ENCODE data around the gene ZNF853. TPM values are rescaled to one million over a fixed set of nuclear protein-coding genes. Genes with fewer than 3 reads are reported as not detected.
"Not testable (repeated sequence)": the region's sequence is repeated elsewhere in the genome, so short reads cannot be mapped to it uniquely, and the experiment has no call there.

ZNF853 gene
- total RNA-seq, 1 donor from 2014 or later: 4.8 TPM

DNA sequence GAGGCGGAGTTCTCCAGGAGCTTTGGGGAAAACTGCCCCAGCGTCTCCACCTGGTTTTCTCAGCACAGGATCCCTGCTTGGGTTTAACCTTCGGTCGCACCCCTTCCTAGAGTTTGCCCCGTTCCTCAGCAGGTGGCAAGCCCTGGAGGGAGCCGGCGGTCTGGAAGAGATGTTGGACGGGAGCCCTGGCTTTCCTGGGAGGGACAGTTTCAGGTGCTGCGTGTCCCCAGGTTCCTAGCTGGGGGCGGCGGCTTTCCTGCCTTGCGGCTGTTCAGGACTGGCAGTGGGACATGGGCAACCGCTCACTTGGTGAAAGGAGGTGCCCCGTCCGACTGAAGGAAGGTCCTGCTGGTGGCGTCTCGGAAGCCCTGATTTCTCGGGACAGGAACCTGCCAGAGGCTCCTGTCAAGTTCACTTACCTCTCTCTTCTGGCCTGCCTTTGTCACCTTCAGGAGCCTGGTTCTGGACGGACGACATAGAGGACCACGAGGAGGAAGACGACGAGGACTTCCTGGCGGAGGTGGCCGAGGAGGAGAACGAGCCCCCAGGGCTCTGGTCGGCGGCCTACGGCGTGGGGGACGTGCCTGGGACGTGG is 36.5 kb downstream of the ZNF853 start:
- no peak for DNase-seq (ENCODE audit: low read depth in 2 of 2)

- DNase-seq (ENCODE audit: low read depth in 2 of 2): no peak
These were observed 37.1 kb downstream of the ZNF853 start for GRCh38 chr7:6652446-6653011.

DNA sequence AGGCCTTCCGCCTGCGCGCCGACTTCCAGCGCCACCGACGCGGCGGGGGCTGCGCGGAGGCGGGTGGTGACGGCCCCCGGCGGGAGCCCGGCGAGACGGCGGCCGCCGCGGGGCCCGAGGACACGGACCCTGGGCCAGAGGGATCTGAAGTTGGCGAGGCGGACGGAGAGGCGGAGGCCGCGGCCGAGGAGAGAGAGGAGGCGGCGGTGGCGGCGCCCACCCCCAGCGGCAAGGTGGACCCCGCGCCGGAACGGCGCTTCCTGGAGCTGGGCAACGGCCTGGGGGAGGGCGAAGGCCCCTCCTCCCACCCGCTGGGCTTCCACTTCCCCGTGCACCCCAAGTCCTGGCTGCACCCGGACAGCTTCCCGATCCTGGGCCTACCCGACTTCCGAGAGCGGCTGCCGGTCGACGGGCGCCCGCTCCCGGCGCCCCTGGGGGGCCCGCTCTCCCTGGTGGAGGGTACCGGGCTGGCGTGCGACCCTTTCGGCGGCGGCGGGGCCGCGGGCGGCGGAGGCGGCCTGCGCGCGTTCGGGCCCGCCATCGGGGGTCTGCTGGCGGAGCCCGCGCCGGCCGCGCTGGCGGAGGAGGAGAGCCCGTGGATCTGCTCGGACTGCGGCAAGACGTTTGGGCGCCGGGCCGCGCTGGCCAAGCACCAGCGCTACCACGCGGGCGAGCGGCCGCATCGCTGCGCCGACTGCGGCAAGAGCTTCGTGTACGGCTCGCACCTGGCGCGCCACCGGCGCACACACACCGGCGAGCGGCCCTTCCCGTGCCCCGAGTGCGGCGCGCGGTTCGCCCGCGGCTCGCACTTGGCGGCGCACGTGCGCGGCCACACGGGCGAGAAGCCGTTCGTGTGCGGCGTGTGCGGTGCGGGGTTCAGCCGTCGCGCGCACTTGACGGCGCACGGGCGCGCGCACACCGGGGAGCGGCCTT is 37.9 kb downstream of the ZNF853 start:
- DNase-seq (ENCODE audit: low read depth in 2 of 2): no peak

DNA sequence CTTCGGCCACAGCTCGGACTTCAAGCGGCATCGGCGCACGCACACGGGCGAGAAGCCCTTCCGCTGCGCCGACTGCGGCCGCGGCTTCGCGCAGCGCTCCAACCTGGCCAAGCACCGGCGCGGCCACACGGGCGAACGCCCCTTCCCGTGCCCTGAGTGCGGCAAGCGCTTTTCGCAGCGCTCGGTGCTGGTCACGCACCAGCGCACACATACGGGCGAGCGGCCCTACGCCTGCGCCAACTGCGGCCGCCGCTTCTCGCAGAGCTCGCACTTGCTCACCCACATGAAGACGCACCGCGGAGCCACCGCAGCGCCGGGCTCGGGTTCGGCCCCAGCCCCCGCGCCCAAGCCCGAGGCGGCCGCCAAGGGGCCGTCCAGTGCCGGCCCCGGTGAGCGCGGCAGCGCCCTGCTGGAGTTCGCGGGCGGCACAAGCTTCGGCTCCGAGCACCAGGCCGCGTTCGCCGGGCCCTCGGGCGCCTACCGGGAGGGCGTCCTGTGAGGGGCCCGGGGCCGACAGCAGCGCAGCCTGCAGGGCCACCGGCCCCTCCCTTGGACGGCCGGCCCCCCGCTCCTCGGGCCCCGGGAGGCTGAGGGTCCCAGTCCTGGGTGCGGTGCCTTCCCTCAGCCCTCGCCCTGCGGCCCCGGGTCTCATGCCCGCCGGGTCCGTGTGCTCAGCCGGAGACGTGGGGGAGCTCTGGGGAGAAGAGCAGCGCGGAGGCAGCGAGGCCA is 38.9 kb downstream of the ZNF853 start:
- no peak for DNase-seq (ENCODE audit: low read depth in 2 of 2)

DNA sequence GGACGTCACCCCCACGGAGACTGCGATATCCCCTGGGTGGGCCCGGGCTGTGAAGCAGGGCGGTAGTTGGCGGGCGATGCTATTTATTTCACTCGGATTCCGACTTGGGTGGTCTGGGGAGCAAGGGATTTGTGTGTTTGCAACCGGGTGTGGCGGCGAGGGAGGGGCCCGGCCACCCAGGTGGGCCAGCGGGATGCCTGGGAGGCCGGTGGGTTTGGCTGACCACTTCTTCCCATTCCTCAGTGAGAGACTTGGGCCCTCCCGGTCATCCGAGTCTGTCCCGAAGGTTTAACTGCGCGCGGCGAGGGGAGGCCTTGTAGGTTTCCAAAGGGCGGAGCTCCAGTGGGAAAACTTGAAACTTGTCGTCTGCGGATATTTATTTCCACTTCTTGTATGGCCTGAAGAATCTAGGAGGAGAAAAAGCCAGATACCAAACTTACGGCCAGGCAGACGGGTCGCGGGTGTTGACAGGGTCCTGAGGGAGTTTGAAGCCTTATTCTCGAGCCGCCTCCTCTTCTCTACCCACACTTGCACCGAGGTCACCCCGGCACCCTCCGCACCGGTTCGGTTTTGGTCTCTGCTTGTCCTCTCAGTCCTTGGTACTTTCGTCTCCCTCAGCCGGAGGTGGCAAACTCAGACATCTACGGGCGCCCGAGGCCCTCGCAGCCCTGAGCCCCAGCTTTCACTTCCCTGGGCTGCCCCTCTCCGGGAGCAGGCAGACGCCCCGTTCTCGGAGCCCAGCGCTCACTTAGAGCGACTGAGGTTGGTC is 39.6 kb downstream of the ZNF853 start:
- no peak for DNase-seq (ENCODE audit: low read depth in 2 of 2)

DNA sequence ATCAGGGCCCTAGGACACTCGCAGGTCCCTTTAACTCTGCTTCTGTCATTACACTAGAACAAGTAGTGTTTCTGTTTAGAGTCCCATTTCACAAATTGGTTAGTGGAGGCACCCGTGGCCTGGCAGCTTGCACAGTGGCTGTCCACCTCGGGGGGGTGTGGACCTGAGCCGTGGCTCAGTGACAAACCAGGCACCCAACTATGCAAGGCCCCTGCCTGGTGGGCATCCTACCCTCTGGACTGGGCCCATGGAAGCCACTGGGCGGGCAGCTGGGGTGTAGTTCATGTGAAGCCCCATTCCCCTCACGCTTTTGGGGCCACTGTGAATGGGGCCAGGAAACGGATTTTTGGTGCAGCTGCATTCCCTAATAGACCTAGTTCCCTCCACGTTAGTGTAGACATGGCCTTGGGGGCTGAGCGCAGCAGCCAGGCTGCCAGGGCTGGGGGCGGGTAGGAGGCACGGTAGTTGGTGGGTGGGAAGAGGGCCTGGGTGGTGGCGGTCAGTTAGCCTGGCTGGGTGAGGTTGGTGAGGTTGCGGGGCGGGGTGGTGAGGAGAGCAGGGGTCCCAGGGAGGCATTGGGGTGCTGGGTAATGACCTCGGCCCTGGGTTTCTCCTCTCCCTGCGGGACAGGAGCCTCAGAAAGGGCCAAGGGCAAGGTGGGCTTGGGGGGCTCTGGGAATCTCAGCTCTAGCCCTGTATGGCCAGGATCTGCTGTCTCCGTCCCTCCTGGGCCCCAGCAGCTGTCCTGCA is 40.4 kb downstream of the ZNF853 start:
- DNase-seq (ENCODE audit: low read depth in 2 of 2): no peak

DNA sequence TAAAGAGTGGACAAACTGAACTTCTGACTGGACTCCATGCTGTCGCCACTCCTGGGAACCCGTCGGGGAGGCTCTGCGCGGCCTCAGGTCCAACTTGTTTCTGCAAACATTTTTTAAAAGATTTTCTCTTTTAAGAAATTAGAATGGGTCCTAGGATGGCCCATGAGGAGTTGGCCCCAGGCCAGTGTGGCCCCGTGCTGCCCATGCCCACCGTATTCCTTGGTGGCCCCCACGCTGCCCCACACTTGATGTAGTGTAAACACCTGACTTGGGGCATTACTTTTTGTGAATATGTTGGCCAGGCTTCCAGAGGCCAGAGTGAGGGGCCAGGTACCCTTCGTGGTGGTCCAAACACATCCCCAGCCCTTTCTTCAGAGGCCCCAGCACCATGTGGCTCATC is 41.0 kb downstream of the ZNF853 start:
- DNase-seq (ENCODE audit: low read depth in 2 of 2): no peak

DNA sequence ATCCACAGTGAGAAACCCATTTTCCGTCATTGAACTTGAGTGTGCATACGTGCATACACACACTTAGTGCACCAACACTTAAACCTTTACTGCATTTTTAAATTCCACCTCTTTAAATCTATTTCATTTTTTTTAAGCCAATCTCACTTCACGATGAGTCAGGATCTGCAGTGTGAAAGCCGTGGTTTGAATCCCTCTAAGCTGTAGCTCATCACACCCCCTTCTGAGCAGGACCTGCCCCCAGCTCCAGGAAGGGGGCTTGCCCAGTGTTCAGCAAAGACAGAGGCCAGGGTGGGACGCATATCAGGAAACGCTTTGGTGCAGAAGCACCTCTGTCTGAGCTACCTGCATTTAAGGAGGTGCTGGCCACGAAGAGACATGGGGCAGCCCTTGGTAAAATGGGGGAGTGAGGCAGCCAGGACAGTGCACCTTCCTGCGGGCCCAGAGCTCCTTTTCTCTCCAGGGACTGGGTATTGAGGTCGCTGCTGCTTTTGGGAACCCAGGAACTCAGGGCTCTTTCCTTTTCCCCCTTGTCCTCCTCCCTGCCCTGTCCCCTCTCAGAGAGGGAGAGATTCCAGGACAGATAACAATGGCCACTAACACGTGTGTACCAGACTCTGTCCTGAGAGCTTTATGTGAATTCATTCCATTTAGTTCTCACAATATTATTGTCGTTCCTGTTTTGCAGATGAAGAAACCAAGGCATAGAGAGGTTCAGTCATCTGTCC is 43.4 kb downstream of the ZNF853 start:
- no peak for DNase-seq (ENCODE audit: low read depth in 2 of 2)

DNA sequence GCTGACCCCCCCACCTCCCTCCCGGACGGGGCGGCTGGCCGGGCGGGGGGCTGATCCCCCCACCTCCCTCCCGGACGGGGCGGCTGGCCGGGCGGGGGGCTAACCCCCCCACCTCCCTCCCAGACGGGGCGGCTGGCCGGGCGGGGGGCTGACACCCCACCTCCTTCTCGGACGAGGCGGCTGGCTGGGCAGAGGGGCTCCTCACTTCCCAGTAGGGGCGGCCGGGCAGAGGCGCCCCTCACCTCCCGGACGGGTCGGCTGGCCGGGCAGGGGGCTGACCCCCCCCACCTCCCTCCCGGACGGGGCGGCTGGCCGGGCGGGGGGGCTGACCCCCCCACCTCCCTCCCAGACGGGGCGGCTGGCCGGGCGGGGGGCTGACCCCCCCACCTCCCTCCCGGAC is 55.4 kb downstream of the ZNF853 start:
- not testable (repeated sequence) for DNase-seq (ENCODE audit: low read depth in 2 of 2)

Other genes starting within 250 kb of the ZNF853 start
- 41.6 and 44.4 TPM in 2 replicates for gene RAC1, start 241.1 kb upstream of the ZNF853 start, total RNA-seq
- gene DAGLB, start 167.7 kb upstream of the ZNF853 start, total RNA-seq: 8.9 and 14.2 TPM in 2 replicates
- gene KDELR2, start 131.5 kb upstream of the ZNF853 start, total RNA-seq: 94.6 and 111 TPM in 2 replicates
- gene GRID2IP, start 64.1 kb upstream of the ZNF853 start, total RNA-seq: under 0.01 TPM in 2 replicates
- 28.5 and 37.1 TPM in 2 replicates for gene ZDHHC4, start 38.2 kb upstream of the ZNF853 start, total RNA-seq
- gene INTS15, start 25.6 kb upstream of the ZNF853 start, total RNA-seq: 7.0 and 11.1 TPM in 2 replicates
- 7.6 and 17.7 TPM in 2 replicates for gene ZNF316, start 21.7 kb downstream of the ZNF853 start, total RNA-seq
- gene ZNF12, start 91.3 kb downstream of the ZNF853 start, total RNA-seq: 11.6 and 15.9 TPM in 2 replicates
- 0.22 and 0.40 TPM in 2 replicates for gene RSPH10B2, start 138.5 kb downstream of the ZNF853 start, total RNA-seq
- gene CCZ1B, start 210.7 kb downstream of the ZNF853 start, total RNA-seq: 41.2 and 61.1 TPM in 2 replicates